HG02678 (cell line): Measurements from ENCODE around the gene ARL6IP5.

ENCODE experiments used
- ATAC-seq: cut with Tn5 transposase; IDR thresholded peaks from one replicate; pipeline ENCODE4 v1.9.1; 2021; ENCODE audit warnings: mild to moderate bottlenecking, moderate library complexity; ENCODE audit not compliant: unreplicated experiment

Gene ARL6IP5, protein sequence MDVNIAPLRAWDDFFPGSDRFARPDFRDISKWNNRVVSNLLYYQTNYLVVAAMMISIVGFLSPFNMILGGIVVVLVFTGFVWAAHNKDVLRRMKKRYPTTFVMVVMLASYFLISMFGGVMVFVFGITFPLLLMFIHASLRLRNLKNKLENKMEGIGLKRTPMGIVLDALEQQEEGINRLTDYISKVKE

DNA sequence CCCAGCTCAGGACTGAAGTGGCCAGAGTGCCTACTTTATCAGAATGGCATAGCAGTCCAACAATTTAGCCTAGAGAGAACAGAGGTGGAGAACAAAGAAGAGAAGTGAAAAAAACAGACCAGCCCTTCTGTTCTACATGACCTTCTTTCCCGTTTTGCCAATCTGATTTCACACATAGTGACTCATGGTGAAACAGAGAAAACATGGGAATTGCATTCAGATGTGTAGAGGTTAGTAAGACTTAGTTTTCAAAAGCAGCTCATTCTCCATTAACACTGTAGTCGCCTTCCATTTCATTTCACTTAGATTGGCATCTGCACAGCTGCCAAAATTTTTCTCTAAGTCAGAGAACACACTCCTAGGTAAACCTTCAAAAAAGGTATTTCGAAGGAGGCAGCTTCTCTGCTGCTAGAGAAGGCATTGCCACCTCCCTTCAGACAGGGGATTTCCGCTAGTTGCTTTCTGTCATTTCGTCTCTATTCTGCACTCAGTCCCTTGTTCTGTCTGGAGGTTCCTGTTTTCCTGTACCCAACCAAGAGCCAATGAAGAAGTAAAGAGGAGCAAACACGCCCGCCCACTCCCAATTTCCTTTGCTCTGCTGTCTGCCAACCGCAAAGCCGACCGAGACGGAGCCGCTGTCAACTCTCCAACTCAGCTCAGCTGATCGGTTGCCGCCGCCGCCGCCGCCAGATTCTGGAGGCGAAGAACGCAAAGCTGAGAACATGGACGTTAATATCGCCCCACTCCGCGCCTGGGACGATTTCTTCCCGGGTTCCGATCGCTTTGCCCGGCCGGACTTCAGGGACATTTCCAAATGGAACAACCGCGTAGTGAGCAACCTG, at the start of gene ARL6IP5:
Gene ARL6IP5, plus strand, starts transcription at position 612 of the 842 bp plus-strand sequence. Its CDS starts 111 bp downstream, at position 723.
- peak; percentile 52 for ATAC-seq

DNA sequence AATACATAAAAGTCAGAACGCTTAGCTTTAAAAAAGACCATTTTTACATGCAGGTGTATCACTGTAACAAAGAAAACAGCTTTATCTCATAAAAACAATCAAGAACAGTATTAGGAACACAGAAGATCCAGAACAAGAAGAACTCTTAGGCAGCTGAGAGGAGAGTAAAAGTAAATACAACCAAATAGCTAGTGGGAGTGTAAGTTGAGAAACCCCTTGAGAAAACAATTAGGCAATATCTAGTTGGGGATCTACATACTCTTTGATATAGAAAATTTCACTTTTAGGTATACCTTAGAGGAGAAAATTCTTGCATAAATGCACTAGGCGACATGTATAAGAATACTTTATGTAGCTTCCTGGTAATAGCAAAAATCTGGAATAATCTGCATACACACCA, 40.1 kb upstream of the ARL6IP5 start:
- ATAC-seq: no peak

- no peak for ATAC-seq
These were observed 35.7 kb upstream of the ARL6IP5 start for GRCh38 chr3:69048990-69049389.

- ATAC-seq: peak; percentile 95
These were observed 32.8 kb upstream of the ARL6IP5 start, which contains the start of gene TMF1 for GRCh38 chr3:69051756-69052471. TSS of gene TMF1 (minus strand) at chr3:69052333. CDS start at chr3:69052086, 247 bp downstream.

- ATAC-seq: peak; percentile 1
These were observed 32.3 kb upstream of the ARL6IP5 start for GRCh38 chr3:69052472-69052898.

GRCh38 chr3:69058180-69058946, 26.4 kb upstream of the ARL6IP5 start:
- peak; percentile 98 for ATAC-seq

DNA sequence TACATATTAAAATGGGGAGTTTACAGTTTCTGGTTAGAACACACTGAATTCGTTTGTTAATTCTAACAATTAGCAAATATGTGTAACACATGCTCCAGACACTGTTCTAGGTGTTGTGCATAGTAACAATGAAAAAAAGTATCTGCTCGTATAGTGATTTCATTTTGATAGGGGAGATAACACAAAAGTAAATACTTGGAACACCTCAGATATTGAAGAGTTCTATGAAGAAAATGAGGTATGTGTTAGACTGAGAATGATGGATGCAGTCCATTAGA, 25.9 kb upstream of the ARL6IP5 start:
- ATAC-seq: no peak

DNA sequence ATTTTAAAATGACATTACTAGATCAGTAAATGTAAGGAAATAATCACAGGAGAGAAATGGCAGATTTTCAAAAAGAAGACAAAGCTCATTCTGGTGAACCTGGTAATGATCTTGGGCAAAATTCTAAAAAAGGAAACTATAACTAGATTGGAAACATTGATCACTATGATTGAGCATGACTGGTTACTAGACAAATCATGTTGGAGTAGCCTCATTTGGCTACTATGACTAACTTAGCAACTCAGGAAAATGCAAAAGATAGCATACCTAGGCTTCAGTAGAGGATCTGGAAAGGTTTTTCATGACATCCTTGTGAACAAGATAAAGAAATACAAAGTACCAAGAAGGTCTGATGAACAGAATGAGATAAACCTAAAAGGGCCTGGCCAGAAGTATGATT, 25.0 kb upstream of the ARL6IP5 start:
- ATAC-seq: no peak

DNA sequence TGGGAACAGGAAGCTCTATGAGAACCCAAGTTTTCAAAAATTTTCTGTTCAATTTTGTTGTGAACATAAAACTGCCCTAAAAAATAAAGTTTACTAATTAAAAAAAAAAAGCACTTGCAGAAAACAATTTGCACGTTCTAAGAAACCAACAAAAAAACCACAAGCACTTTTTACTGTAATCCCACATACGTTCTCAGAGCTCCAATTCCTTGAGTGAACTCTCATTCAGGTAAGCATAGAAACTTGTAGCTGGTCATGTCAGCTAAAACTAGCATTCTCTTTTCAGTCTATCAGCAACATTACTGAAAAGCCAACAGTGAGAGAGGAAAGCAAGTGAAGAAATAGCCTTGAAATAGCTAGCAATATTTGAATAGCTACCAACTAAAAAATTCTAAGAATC, 21.1 kb upstream of the ARL6IP5 start:
- no peak for ATAC-seq

GRCh38 chr3:69065318-69065964, 19.3 kb upstream of the ARL6IP5 start:
- ATAC-seq: no peak

DNA sequence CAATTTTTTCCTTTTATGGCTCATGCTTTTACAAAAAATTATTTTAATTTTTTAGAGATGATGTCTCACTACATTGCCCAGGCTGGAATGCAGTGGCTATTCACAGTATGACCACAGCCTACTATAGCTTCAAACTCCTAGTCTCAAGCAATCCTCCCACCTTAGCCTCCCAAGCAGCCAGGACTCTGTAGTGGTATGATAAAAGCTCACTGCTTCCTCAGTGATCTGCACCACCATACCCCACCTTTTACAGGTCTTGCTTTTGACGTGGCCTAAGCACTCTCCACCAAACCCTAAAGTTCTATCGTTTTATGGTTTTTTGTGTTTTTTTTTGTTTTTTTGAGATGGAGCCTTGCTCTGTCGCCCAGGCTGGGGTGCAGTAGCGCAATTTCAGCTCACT, 18.6 kb upstream of the ARL6IP5 start:
- ATAC-seq: no peak

DNA sequence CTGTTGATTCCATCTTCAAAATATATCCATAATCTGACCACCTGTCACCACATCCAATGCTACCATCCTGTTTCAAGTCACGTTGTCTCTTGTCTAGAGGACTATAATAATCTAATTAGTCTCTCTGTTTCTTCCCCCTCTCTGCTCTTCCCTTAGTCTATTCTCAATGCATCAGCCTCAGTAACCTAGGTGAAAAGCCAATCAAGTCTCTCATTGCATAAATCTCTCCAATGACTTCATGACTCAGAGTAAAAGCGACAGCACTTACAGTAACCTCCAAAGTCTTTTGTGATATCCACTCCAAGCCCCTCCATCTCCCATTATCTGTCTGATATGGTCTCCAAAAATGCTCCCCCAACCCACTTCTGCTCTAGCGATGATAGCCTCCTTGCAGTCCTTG, 11.8 kb upstream of the ARL6IP5 start:
- ATAC-seq: no peak

GRCh38 chr3:69079269-69080159, 5.2 kb upstream of the ARL6IP5 start:
- ATAC-seq: peak; percentile 15

DNA sequence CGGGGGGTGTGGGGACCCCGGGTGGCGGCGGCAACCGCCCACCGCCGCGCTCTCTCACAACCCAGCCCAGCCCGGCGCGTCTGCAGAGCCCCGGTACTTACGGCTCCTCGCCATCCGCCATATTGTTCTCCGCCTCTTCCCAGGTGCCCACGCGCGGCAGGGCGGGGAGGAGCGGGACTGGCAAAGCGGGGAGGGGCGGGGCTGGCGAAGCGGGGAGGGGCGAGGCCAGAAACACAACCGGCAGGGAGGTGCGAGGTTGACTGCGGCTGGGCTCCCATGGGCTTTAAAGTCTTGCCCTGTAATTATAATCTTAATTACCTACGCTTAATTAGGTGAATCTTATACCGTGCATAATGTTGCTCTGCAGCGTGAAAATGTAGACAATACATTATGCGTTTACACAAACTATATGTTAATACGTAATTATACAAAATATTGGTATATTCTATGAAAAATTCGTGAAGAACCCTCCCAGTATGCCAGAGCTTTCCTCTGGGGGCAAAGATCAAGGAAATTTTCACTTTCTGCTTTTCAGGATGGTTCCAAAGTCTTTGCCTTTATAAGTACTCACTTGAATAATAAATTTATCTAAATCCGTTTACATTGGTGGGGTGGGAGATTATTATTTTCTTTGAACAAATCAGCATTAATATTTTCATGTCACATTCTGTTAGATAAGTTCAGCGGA, 4.4 kb upstream of the ARL6IP5 start, which contains the start of gene UBA3:
Gene UBA3, minus strand, starts transcription at position 133 of the 688 bp plus-strand sequence. Its CDS starts 12 bp downstream, at position 121.
- peak; percentile 50 for ATAC-seq

GRCh38 chr3:69081583-69082262, 3.0 kb upstream of the ARL6IP5 start:
- ATAC-seq: no peak

GRCh38 chr3:69082361-69082760, 2.4 kb upstream of the ARL6IP5 start:
- ATAC-seq: no peak

DNA sequence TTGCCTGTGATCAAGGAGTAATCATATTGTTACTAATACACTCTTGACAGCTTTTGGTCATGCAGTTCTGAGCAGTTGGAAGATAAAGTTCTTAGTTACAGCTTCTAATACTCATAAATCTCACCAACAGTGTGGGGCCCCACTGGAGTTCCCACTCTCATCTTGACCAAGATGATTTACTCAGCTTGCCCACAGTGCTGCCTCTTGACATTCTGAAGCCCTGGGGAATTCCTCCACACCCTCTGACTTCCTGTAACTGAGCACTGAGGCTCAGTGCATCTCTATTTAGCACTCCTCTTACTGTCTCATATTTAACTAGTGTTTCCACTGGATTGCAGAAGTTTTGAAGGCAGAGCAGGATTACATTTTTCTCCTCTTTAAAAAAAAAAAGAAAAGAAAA, 1.9 kb upstream of the ARL6IP5 start:
- peak; percentile 58 for ATAC-seq

GRCh38 chr3:69085168-69085832, 563 bp downstream of the ARL6IP5 start:
- ATAC-seq: no peak
